ENCODE results near the gene CCDC6.
"Not testable (repeated sequence)": the region's sequence is repeated elsewhere in the genome, so short reads cannot be mapped to it uniquely, and the experiment has no call there.

The CCDC6 gene

DNA sequence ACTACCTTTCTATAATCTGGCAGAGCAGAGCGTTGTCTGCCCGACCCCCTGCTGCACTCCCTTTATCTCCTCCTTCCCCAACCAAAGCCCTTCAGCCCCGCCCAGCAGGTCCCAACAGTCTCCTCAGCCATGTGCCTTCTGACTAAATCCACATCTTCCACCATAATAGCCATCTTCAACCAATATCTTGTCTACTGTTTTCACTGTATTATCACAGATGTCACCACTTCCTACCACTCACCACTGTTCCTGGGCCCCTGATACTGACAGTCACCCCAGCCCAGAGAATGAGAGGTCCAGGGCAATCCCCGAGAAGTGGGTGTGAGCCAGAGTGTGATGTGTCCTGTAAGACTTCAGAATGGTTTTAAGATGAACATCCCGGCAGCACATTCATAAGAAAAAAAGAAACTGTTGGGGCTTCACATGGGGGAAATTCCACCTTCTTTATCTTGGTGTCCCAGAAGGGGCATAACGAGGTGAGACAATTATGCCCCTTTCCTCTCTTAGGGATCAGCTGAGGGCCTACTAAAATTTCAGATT is 25.3 kb downstream of the CCDC6 start:
- DNase-seq (ENCODE audit: low spot score): no peak

DNA sequence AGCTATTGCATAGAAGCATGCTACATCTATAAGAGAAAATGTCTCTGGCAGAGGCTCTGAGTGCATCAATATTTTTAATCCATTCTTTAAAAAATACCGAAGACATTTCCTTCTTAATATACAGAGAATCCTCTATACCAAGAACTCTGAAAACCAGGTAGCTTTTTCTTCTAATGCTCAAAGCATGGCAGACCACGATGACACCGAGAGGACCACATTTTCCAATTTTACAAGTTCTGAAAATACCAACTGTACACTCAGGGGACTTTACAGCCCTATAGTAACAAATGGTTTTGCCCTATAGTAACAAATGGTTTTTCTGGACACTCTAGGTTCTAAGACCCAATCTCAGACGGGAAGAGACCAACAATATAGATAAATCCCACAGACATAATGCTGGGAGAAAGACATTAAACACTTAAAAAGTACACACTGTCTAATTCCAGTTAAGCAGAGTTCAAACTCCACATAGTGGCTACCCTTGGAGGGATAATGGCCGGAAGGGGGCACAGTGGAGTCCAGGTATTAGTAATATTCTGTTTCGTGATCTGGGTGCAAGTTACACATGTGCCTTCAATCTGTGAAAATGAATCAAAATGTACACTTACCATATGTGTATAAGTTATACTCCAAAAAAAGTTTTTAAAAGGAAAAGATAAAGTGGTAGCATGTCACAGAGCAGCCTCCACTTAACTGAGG is 26.2 kb downstream of the CCDC6 start:
- DNase-seq (ENCODE audit: low spot score): no peak

DNA sequence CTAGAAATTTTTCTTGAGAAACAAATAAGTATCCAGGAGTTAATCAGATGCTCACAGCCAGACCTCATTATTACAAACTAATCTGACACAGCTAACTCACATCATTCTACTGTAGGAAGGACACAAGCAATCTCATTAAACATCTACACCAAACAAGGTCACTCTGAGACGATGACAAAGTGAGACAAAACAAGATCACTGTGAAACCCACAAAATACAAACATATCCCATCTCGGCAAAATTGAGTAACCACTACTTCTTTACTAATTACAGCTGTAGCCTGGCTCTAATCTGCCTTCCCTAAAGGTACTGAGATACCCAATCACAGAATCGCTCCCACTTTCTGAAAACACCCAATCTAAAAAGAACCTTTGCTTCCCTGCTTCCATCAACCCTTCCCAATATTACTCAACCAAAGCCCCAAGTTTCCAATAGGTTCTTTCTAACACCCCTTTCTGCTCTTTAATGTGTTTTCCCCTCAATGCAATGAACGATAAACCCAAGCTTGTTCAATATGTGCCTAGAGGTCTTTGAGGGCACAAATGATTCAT is 26.9 kb downstream of the CCDC6 start:
- DNase-seq (ENCODE audit: low spot score): no peak

DNA sequence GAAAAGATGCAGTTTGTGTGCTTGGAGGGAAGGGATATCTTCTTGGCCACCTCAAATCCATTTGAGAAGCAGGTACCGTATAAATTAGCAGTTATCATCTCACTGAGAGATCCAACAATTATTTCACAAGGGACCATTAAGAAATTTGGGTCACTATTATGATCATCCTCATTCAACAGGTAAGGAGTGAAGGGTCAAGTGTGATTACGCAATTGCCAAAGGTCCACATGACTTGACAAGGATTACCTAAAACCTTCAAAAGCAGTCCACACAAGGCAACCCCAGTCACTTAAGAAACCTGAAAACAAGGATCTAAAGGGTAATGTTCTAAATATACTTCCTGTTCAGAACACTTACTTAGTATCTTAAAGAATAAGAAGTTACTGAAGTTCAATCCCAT is 27.4 kb downstream of the CCDC6 start:
- DNase-seq (ENCODE audit: low spot score): no peak

DNA sequence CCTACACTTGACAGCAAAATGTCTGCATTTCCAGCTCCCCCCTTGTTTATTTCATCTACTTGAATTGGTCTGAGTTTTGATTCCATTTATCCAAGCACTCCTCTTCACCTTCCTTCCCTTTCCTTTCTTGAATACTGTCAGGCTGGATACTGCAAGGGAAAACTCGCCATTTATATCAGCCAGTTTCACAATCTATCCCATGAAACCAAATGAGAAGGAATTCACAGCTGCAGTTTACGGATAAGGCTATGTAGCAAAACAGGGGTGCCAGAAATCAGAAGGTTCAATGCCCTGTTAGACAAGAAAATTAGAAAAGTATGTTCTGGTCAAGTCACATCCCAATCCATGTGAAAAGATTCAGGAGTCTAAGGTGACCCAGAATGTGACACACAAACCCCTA is 28.1 kb downstream of the CCDC6 start:
- no peak for DNase-seq (ENCODE audit: low spot score)

DNA sequence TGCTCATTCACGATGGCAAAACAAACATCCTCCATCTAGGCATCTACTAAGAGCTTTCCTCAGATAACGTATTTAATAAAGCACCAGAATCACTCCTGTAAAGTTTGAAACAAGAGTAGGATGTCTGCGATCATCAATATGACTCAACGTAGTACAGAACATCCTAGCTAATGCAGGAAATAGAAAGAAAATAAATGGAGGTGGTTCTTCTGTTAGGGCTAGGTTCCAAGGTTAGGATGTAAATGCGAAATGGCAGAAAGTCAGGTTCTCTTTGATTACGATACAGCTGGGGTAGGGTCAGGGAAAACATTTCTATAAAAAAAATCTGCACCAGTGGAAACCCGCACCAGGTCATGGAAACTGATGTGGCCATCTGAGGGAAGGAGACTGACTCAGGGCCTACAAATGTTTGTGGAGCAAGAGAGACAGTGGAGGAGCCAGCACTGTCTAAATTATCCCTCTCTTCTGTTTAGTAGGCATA is 29.1 kb downstream of the CCDC6 start:
- DNase-seq (ENCODE audit: low spot score): no peak

DNA sequence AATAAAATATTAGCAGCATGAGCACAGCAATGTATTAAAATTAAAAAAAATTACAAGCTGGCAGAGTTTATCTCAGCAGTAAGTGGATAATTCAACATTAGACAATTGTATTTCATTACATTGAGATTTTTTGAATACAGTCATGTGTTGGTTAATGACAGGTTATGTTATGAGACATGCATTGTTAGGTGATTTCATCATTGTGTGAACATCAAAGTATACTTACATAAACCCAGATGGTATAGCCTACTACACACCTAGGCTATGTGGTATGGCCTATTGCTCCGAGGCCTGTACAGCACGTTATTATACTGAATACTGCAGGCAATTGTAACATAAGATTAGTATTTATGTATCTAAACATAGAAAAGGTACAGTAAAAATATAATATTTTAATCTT is 29.7 kb downstream of the CCDC6 start:
- DNase-seq (ENCODE audit: low spot score): no peak

DNA sequence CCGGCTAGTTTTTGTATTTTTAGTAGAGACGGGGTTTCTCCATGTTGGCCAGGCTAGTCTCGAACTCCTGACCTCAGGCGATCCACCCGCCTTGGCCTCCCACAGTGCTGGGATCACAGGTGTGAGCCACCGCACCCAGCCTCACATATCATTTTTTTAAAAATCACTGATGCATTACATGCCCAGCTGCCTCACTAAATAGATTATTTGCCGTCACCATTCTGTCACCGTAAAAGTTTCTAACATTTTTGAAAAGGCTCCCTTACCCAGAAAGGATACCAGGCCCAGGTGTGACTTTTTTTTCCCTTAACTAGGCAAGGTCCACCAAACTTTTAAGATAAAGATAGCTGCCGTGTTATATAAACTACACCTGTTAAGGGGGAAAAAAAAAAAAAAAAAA is 30.1 kb downstream of the CCDC6 start:
- not testable (repeated sequence) for DNase-seq (ENCODE audit: low spot score)

DNA sequence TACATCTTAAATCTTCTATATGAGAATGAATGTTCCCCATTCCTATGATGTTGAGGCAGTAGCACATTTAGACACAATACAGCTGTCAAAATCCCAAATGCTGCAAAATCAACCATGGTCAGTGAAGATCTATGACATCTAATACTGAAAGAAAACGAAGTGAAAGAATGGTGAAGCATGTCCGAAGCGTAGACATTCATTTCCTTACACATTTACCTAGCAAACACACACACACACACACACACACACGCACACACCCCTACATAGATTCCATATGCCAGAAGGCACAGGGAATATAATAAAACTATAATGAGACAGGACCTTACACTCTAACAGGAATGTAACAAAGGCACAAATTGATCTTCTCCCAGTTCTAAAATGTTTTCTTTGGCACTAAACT is 32.5 kb downstream of the CCDC6 start:
- no peak for DNase-seq (ENCODE audit: low spot score)

DNA sequence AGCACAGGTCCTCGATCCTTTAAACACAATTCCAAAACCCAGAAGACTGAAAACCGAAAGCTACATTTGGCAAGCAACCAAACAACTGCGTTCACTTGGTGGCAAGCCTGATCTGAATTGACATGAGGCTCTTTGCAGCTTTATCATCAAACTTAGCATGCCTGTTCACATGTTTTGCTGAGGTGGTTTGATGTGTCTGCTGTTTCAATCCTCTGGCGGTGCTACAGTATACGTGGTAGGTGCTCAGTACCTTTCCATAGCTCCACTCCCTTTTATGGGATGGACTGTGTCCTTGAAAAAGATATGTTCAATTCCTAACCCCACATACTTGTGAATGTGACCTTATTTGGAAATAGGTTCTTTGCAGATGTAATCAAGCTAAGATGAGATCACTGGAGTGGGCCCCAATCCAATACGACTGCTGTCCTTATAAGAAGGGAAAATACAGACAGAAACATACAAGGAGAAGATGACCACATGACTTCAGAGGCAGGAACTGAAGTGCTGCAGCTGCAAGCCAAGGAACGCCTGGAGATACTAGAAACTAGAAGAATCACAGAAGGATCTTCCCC is 33.4 kb downstream of the CCDC6 start:
- DNase-seq (ENCODE audit: low spot score): no peak

DNA sequence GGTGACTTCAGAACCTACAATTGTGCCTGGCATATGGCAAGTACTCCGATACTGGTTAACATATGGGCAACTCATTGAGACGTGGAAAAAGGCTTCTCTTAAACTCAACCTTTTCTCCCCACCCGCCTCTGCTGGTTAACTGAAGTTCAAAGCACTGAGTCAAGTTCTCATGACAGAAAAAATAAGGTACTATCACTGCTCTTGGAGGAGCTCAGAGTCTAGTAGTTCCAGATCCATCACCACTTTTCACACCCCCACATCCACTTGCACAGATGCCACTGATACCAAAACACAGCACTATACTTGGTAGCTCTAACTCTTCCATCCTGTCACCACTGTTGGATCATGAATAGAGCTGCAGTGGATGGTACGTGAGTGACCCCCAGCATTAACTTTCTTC is 36.2 kb downstream of the CCDC6 start:
- DNase-seq (ENCODE audit: low spot score): no peak

DNA sequence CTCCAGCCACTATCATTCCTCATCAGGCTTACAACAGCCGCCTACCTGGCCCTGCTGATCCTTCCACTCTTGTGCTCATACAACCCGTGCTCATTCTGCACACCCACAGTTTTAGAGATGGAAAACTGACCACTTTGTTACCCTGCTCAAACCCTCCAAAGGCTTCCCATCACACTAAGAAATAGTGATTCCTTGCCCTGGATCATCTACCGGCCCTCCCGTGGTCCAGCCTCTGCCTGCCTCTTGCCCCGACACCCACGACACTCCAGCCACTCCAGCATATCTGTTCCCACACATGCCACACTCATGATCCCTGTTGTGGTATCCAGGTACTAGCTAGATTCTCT is 36.8 kb downstream of the CCDC6 start:
- no peak for DNase-seq (ENCODE audit: low spot score)

DNA sequence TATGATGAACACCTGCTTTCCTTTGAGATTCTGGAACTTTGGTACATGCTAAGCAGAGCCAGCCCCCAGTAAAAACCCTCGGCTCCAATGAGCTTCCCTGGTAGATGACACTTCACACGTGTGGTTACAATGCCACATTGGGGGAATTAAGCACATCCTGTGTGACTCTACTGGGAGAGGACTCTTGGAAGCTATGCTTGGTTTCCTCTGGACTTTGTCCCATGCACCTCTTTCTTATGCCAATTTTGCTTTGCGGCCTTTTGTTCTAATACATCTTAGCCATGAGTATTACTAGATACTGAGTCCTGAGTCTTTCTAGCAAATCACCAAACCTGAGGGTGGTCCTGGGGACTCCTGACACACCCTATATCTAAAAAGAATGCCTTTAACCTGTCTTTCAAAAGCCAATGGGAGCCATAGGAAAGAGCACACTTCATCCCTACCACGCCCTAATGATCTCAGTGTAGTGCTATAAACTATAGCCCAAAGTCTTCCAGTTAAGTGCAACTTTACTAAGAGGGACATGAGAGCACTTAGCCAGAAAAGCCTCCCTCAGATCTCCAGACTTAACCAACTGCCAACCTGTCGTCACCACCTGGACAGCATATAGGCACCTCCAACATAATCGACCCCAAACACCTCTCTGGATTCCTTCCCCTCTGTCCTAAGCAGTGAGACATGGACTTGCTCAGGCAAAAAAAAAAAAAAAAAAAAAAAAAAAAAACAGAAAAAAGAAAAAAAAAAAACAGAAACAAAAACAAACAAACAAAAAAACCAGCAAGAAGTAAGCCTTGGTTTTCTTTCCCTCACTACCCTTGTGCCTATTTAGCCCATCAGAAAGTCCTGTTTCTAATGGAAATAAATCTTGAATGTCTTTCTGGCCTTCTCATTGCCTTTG is 37.4 kb downstream of the CCDC6 start:
- DNase-seq (ENCODE audit: low spot score): peak; percentile 41

DNA sequence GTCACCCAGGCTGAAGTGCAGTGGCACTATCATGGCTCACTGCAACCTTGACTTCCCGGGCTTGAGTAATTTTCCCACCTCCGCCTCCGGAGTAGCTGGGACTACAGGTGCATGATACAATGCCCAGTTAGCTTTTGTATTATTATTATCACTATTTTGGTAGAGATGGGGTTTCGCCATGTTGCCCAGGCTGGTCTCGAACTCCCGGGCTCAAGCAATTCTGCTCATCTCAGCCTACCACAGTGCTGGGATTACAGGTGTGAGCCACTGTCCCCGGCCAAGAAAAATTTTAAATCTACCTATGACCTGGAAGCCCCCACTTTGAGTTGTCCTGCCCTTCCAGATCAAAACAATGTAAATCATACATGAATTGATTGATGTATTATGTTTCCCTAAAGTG is 38.8 kb downstream of the CCDC6 start:
- DNase-seq (ENCODE audit: low spot score): no peak

DNA sequence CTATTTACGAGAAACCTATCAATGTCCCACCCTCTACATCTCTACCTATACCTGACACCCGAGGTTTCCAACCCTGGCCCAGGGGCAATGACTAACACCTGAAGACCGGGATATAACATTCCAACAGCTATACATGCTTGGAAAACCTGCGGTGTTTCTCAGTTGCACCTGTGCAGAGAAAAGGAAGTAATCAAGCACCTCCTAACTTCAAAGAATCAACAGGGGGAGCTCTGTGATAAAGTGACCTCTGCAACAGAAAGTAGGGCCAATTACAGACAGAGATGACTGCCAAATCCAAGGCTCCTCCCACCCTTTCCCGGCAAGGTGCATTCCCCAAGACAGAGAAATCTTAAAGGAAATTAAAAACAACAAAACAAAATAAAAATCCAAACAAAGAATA is 41.3 kb downstream of the CCDC6 start:
- DNase-seq (ENCODE audit: low spot score): peak; percentile 63

DNA sequence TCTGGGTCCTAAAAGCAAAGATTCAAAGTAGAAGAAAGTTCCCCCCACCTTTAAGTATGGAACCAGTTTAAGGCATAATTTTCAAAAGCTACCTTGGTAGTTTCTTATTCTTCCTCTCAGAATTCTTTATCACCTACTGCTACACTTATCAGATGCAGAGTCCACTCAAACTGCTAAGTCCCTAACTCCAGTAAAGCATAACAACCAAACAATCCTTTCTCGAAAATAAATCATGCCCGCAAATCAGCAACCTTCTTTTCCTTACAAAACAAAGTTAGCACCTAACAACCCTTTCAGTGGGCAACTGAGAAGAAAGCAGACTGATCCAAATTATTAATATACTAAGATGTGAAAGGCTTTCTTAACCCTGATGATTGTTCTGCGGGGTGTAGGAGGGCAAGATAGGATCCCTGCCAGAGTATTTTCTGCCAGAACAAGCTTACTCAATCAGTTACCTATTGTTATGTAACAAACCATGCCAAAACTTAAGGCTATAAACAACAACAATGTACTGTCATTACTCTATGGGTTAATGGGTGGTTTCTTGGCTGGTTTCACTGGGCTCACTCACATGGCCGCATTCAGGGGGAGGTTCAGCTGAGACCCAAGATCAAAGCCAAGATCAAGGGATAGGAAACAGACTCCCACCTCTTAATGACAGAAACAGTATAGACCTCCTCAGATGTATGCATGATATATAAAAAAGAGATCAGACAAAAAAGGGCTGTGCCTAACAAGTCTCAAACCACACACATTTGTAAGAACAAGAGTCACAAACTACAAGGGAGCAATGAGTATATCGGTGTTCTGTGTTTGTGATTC is 42.0 kb downstream of the CCDC6 start:
- no peak for DNase-seq (ENCODE audit: low spot score)

DNA sequence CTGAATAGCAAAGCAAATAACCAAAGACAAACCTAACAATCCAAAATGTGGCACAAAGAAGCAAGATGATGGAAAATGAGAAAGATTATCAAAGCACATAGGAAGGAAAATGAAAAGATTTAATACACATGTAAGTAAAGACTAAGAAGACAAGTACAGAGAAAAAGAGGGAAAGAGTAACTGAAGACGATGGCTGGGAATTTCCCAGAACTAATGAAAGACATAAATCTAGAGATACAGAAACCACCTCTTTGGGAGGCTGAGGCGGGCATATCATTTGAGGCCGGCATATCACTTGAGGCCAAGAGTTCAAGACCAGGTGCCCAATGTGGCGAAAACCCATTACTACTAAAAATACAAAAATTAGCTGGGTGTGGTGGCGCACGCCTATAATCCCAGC is 46.8 kb downstream of the CCDC6 start:
- no peak for DNase-seq (ENCODE audit: low spot score)

DNA sequence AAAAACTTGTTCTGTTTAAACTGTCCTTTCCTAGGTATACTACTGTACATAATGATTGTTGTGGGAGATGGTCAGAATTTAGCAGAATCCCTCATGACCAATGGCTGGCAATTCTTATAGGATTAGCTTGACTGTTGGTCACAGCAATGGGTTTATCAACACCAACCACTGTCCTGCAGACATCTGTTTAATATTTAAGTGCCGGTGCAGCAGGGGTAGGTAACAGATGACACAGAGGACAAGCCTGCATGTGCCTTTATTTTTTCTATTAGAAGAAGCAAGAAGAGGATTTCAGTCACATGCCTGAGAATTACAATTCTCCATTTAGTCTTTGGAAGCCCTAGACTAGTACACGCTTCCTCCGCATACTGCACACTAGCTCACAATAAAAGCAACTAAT is 48.4 kb downstream of the CCDC6 start:
- DNase-seq (ENCODE audit: low spot score): no peak

DNA sequence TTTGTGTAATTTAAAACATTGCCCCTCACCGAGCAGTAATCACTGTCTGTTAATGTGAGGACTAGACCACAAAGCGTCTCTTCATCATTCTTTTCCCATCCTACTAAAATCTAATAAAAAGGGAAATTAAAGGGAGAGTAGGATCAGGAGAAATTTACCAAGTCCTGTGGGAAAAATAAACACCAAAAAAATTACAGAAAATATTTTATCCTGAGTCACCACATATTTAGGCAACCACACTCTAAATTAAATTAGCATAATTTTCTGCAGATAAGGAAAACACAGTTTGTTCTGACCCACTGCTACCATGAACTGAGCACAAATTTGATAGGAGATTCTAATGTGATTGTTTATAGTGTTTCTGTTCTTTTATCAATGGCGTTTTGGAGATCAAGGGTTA is 49.3 kb downstream of the CCDC6 start:
- DNase-seq (ENCODE audit: low spot score): no peak

DNA sequence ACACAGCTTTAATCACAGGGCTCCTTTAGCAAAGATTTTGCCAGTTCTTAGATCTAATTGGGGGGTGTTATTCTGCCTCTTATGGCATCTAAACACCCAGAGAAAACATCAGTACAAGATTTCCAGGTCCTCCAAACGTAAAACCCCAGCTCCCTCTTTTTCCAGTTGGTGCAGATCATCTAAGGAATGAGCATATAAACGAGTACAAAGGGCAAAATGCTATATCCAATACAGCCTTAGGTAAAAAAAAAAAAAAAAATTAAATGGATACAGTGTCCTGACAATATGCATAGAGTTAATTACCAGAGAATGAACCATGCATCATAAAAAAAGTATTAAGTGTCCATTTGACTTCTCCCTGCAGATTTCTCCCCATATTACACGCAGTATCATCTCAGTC is 50.3 kb downstream of the CCDC6 start:
- no peak for DNase-seq (ENCODE audit: low spot score)

DNA sequence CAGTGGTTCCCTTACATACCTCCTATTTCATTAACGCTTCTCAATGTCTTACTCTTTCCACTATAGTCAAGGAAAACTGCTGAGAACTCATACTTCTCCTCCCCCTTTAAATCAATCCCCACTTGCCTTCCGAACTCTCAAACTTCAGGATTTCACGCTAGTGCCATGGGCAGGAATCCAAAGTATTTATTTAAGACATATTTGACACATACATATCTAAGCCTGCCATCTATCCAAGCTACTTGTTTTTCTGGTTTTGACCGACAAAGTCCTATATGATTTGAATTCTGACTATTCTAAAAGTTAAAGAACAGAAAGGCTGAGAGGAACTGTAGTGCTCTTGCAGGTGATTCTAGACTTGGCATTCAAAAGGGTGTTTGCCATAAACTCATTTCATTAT is 51.8 kb downstream of the CCDC6 start:
- DNase-seq (ENCODE audit: low spot score): no peak

DNA sequence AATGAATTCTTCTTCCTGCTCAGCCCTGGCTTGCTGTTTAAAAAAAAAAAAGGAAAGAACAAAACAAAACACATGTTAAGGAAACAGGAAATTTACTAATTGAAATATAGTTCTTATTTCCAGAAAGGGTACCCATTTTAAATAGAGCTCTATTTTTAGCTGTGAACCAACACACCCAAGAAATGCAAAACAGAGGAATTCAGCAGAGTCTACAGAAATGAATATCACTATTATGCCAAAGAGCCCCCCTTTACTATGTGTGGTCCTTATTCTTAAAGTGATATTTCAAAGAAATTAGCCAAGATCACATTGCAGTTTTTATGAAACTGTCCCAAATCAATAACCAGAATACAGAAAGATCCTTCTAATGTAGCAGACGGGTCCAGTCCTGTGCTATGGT is 53.7 kb downstream of the CCDC6 start:
- DNase-seq (ENCODE audit: low spot score): no peak
